GM21526 (cell line): ENCODE results near the gene LYST.
A peak's percentile ranks its signal among the peaks of the same experiment; 100 is the strongest.
"Not testable (repeated sequence)": the region's sequence is repeated elsewhere in the genome, so short reads cannot be mapped to it uniquely, and the experiment has no call there.

Experiments
- ATAC-seq: cut with Tn5 transposase; IDR thresholded peaks from one replicate; pipeline ENCODE4 v1.9.1; 2021; ENCODE audit warnings: moderate library complexity; ENCODE audit not compliant: unreplicated experiment, low FRiP score

LYST gene

DNA sequence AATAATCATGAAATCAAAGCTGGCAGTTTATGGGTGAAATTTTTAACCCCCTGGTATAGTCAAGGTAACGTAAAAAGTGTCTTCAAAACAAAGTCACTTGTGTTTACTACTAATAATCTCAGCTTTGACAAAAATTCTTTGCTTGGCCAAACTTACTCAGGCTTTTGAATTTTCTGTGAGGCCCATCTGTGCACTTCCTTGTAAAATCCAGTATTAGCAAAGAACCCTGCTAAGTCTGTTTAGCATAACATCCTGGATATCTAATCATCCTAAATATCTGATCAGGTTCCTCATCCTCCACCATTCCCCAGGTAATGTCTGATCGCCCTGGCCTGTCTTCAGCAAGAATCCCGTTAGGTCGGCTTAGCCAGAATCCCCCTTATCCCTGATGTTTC is 3.0 kb downstream of the LYST start:
- ATAC-seq = no peak

DNA sequence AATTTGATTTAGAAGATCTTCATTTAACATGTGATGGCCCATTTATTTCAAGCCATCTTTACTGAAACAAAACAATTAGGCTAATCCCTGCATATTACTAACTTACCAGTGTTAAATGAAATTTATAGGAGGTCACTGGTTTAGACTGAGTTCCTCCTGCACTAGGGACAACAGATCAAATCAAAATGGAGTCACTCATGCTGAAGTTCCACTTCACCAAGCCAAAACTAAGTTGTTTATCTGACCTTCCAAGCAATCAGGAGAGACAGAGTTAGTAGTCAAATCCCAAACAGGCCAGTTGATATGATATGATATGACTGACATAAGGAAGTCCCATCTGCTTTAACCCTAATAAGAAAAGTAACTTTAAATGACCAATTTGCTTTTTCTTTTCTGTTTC is 4.8 kb downstream of the LYST start:
- ATAC-seq = no peak

- ATAC-seq = no peak
Measured at GRCh38 chr1:235860829-235861228, 5.9 kb downstream of the LYST start.

GRCh38 chr1:235859789-235860188 is 6.9 kb downstream of the LYST start:
- ATAC-seq = no peak

DNA sequence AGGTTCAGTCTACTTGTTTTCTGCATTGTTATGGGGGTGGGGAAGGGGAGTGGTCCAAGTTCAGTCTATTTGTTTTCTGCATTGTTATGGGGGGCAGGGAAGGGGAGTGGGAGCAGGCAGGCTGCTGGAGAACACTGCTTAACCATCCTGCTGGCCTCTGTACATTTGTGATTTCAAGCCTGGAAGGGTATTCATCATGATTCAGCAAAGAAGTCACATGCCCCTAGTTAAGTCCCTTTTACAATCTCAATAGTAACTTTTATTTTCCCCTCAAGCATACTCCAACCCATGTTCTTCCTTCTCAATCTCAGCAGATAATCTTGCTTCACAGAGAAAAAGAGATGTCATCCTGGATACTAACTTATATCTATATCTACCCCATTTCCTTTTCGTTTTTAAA is 7.9 kb downstream of the LYST start:
- no peak for ATAC-seq

- ATAC-seq = no peak
Measured at GRCh38 chr1:235857756-235858155, 8.9 kb downstream of the LYST start.

- ATAC-seq = no peak
Measured at GRCh38 chr1:235855811-235856429, 10.8 kb downstream of the LYST start.

GRCh38 chr1:235854347-235854746 is 12.4 kb downstream of the LYST start:
- no peak for ATAC-seq

DNA sequence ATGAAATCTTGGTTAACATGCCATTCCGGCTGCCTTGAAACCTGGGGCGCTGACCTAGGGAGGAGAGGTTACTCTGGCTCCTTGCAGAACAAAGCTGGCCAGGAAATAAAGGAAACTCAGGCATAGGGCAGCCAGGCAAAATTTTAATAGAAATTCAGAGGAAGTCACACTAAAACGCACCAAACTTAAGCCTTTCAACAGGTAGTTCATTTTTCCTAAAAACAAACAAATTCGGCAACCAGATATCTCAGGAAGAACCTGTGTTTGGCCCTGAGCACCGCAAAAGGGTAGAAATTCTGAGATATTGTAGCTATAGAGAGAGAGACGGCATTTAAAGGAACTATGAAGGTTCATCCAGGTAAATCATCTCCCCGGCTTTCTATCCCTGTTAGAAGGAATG is 13.1 kb downstream of the LYST start:
- no peak for ATAC-seq

DNA sequence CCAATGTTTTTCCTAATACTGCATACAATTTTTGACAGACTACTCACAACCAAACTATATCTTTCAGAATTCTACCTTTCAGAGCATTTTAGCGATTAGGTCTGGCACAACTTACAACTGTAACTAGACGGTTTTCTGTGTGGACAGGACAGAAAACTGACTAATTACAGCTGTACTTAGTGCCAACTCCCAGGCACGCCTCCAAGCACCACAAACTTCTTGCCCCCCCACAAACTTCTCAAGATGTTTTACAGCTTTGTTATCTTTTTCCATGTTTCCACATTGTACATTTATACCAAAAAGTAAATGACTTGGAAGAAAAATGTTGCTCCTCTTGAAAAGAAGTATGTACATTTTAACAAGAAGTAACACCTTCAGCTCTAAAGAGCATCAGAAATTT is 13.8 kb downstream of the LYST start:
- ATAC-seq = no peak

DNA sequence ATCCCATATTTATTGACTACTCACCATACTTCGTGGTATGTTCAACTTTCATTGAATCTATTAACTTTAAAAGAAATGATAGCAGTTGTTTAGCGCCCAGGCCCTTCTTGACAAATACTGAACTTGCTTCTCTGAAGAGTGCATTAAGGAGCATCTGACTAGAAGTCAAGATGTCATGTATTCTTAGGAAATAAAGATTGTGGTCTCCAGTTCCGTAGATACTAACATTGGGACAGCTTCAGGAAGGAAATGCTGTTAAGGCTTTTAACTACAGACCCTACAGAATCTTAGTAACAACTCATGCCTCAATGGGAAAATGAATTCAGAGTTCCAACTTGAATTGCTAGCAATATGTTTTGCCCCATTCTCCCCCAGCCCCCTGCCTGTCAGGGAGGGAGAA is 14.8 kb downstream of the LYST start:
- no peak for ATAC-seq

- not testable (repeated sequence) for ATAC-seq
Measured at GRCh38 chr1:235848251-235848650, 18.5 kb downstream of the LYST start.

DNA sequence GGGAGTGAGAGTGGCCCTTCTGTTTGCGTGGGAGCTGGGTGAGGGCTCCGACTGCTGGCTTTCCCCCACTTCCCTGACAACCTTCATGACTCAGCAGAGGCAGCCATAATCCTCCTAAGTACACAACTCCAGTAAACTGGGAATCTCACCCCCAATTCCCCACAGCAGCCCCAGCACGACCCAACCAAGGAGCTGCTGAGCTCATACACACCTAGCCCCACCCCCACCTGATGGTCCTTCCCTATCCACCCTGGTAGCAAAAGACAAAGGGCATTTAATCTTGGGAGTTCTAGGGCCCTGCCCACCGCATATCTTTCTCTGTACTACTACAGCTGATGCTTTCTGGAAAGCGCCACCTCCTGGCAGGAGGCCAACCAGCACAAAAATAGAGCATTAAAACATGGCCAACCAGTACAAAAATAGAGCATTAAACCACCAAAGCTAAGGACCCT is 21.0 kb downstream of the LYST start:
- ATAC-seq = not testable (repeated sequence)

GRCh38 chr1:235844776-235845175 is 21.9 kb downstream of the LYST start:
- ATAC-seq = no peak

- no peak for ATAC-seq
Measured at GRCh38 chr1:235843461-235843961, 23.2 kb downstream of the LYST start.

DNA sequence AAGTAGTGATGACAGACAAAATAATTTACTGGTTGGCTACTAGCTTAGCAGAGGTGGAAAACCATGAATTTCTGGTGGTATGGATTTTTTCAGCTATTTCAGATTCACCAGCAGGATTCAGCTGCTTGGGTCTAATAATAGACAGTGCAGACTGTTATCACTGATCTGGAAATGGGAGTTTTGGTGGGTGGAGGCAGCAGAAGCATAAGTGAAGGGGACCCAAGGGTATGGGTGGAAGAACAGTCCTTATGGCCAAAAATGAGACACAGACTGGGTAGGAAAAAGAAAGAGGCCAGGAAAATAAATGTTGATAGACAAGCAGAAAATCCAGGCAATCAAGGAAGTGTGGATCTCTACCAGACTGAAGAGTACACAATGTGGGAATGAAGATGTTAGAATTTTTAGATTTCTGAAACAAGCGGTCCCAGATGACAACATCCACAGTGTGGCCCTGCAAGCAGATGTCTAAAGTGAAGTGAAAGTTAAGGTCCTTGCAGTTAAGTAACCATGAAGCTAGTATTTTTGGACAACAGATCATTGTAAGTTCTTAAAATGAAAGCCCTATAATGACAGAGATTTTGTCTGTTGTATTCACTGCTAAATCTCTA is 24.7 kb downstream of the LYST start:
- ATAC-seq = peak; percentile 81

DNA sequence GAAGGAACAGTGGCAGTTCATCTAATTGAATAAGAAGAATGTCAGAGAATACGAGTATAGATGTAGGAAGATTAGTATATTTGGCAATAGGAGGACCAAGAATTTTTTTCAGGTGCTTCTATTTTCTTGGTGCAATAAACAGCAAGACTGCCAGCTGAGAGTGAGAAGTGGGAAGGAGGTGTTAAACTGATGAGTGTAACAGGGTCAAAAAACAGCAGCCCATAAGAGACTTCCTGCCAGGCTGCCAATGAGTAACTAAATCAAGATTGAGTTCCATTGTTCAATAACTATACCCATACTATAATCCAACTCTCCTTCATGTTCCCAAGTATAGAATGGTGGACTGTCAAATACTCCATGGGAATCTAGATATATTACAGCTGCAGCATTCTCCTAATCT is 28.7 kb downstream of the LYST start:
- no peak for ATAC-seq

GRCh38 chr1:235835226-235835625 is 31.5 kb downstream of the LYST start:
- ATAC-seq = no peak

- no peak for ATAC-seq
Measured at GRCh38 chr1:235834620-235835019, 32.1 kb downstream of the LYST start.

DNA sequence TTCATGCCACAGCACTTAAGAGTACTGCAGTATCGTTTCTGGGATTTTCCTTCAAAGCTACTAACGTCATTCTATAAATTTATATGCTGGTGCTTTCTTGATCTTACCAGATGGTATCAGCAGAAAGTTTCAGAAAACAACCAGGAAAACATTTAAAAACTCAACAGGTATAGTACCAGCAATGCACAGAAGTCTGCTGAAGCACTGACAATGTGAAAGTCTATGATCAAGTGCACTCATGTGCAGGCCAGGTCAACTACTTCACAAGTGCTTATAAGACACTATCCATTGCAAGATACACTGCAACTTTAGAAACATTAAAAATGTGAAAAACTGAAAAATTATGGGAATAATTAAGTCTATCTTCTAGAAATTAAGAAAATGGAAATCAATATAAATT is 34.7 kb downstream of the LYST start:
- no peak for ATAC-seq

GRCh38 chr1:235831148-235831547 is 35.6 kb downstream of the LYST start:
- ATAC-seq = peak; percentile 80

- no peak for ATAC-seq
Measured at GRCh38 chr1:235826102-235826854, 40.4 kb downstream of the LYST start.
